GM21515 (cell line): Measurements from ENCODE around the gene CEP112.

ENCODE experiments used
- ATAC-seq: cut with Tn5 transposase; IDR thresholded peaks from one replicate; pipeline ENCODE4 v1.9.1; 2021; ENCODE audit not compliant: unreplicated experiment

The CEP112 gene

DNA sequence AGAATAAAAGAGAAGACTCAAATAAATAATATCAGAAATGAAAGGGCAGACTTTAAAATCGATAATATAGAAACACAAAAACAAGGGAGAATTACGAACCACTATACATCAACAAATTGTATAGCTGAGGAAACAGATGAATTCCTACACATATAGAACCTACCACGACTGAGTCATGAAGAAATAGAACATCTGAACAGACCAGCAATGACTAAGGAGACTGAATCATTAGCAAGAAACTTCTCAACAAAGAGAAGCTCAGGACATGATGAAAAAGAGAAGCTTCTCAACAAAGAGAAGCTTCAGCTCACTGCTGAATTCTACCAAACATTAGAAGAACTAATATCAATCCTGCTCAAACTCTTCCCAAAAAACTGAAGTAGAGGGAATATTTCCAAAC lies 255.9 kb downstream of the CEP112 start:
- no peak for ATAC-seq

DNA sequence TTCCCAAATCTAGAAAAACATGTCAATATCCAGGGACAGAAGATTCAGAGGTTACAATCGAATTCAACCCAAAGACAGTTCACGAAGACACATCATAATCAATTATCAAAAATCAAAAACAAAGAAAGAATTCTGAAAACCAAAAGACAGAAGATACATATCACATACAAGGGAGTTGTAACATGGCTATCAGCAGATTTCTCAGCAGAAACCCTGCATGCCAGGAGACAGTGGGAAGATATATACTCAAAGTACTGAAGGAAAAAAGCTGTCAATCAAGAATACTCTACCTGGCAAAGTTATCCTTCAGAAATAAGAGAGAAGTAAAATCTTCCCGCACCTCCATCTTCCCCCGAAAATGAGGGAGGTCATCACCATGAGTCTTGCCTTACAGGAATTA lies 258.6 kb downstream of the CEP112 start:
- ATAC-seq, result no peak

DNA sequence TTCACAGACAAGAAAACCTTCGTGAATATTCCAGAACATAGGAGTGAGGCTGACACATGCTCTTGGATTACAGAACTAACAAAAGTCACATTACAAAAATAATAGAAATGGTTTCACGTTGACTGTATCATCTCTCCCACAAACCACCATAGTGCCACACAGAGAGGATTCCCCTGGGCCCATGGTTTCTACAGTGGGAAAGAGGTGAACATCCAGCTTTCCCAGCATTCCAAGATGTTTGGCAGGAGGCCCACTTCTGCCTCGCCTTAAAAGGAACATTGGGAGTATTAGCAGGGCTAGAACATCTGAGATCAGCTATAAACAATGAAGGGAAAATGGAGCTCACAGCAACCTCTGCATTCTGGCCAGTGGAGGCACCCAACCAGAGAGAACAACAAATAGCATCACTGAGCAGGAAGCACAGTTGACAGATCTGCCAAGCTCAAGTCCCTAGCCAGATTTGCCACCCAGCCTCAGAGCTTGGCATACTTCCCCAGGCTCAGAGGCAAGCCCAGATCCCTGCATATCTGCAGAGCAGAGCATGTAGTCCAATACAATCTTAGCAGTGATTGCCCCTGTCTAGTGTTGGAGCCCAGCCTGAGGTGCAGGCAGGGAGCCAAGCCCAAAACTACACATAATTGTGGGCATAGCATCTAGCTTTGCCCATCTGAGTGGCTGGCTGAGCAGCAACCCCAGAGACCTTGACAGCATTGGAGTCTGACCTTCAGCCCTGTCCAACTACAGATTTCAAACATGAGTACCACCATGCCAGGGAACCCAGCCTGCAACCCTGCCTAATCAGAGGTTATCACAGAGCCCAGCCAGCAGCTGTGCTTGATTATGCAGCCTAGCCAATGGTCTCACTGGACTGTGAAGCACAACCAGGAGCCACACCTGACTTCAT lies 260.4 kb downstream of the CEP112 start:
- no peak for ATAC-seq

DNA sequence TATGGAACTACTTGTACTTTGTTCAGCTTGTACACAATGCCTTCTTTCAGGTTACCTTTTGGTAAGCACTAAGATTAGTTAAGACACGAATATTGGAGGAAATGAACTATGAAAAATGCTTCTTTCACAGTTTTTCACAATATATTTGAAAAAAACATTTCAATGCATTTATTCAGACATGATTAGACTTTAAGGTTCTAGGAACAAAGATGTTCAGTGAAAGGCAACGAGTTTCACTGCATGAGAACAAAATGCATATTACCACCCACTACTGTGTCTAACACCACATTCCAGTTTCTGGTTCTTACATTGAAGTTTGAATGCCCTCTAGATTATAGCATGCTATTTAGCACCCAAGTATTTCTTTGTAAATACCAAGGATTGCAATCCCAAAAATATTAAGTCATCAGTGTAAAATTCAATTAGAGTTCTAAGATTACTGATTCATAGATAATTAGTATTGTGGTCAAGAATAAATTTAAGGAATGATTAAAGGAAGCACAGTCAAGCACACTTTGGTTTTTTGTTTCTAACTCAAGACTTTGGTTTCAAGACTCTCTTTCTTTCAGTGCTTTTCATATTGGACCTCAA lies 261.7 kb downstream of the CEP112 start:
- no peak for ATAC-seq

DNA sequence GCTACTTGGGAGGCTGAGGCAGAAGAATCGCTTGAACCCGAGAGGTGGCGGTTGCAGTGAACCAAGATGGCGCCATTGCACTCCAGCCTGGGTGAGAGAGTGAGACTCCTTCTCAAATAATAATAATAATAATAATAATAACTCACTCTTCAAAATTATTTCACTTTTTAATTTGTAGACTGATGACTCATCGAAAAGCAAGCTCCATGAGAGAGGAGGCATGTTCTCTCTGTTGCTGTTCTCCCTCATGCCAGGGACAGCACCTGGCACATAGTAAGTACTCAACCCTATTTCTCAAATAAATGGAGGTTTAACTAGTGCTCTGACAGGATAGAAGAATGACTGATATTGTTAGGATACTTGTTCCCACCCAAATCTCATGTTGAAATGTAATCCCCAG lies 265.3 kb downstream of the CEP112 start:
- ATAC-seq, result no peak

DNA sequence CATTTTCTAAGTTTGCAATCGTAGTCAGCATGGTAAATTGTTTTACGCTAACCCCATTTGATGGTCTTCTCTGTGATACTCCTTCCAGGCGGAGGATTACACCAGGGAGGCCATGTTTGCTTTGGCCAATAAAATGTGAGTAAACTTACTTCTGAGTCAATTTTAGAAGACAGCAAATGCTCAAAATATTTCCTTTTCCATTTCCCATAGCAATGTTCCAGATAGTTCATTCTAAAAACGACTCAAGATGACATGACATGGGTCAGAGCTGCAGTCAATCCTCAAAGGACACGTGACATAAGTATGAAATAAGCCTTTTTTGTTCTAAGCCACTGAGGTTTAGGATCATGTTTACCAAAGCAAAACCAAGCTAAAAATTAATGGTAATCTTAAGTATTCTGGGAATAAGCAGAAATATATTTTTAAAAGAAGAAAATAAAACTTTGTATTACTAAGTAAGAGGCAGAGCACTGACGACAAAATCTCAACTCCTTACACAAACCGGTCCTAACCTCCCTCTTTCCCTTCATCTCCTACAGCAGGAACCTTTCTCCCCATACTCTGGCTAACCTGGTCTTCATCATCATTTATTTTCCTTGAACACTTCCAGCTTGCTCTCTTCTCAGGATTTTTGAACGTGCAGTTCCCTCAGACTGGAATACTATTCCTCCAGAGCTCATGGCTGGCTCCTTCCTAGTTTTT lies 266.2 kb downstream of the CEP112 start:
- ATAC-seq, result no peak

DNA sequence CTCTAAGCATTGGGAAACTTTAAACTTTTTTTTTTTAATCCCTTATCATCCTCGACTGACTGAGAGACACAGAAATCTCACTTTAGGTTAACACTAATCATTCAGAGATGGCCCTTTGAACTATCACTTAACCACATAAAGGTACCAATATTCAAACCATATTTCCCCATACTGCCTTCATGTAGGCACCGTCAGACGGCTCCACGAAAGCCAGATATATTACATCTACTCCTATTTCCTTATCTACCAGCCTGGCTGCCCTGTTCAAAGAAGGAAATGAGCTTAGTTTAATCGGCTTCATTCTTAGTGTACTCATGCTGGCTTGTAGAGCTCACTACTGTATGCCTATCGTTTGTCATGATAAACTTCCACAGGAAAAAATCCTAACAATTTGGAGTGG lies 270.9 kb downstream of the CEP112 start:
- no peak for ATAC-seq

DNA sequence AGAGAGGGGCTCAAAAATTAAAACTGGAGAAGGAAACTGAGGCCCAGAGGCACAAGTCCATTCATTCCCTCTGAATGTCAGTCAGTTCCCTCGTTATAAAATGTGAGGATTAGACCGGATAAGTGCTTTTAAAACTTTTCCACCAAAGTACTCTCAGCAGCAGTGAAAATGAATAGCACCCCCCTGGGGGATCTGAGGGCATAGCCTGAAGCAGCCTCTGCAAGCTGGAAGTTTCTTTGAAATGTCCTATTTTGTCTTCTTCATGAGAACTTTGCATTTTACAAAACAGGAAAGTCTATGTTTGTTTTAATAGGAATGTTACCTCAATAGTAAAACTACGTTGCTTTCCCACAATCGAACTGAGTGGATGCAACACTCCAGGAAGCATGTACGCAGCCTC lies 273.0 kb downstream of the CEP112 start:
- no peak for ATAC-seq

DNA sequence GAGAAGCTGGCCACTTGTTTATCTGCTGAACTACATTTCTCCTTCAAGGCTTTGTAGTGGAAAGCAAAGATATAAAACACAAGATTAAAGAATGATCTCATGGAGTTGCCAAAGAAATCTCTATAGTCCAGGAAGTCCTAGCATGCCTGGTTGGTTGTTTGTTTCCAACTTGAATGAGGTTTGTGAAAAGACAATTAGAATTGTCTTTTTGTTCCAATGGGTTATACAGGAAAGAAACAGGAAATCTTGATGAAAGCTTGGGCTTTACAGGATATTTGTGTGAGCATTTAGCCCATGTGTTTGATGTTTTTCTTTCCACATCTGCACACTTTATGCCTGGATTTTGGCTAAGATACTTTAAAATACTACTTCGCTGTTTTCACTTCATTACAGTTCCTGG lies 273.4 kb downstream of the CEP112 start:
- ATAC-seq, result no peak

DNA sequence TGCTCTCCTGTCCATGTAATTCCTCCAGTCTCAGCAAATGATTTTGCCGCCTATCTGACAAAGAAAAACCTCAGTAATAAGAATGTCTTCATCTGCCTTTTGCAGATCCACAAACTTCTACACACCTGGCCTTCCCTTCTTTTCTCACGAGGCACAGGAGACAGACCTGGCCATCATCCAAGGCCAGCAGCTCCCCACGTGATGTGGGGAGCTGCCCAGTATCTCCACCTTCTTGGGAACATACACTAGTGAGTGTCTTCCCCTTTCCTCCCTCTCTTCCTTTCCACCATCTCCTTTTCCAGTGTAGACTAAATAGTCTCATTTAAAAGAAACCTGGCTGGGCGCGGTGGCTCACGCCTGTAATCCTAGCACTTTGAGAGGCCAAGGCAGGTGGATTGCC lies 274.4 kb downstream of the CEP112 start:
- no peak for ATAC-seq

DNA sequence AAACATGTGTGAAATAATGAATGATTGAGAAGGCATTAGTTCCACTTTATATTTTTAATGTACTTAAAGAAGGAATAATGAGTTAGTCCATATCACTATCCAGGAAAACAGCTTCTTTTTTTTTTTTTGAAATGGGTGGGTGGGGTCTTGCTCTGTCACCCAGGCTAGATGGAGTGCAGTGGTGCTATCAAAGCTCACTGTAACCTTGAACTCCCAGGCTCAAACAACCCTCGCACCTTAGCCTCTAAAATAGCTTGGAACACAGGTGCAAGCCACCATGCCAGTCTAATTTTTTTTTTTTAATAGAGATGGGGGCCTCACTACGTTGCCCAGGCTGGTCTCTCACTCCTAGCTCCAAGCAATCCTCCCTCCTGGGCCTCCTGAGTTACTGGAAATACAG lies 275.5 kb downstream of the CEP112 start:
- no peak for ATAC-seq

DNA sequence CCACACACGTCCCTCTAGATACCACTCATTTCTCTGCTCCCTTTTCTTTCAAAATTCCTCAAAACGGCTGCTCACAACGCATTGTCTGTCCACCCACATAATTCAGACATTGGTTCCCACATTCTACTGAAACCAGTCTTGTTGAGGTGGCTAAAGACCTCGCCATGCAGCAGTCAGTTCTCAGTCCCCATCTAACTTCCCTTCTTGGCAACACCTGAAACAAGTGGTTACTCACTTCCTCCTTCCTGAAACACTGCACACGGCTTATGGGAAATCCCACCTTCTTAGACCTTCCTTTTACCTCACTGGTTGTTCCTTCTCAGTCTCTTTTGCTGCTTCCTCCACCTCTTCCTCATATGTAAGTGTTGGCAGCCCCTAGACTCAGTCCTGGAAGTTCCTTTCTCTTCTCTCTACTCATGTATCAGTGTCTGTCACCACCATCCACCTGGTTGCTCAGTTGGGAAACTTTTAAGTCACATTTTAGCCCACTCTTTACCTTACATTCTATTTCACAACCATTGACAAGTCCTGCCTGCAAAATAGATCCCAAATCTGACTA lies 277.1 kb downstream of the CEP112 start:
- ATAC-seq, result peak; percentile 98

DNA sequence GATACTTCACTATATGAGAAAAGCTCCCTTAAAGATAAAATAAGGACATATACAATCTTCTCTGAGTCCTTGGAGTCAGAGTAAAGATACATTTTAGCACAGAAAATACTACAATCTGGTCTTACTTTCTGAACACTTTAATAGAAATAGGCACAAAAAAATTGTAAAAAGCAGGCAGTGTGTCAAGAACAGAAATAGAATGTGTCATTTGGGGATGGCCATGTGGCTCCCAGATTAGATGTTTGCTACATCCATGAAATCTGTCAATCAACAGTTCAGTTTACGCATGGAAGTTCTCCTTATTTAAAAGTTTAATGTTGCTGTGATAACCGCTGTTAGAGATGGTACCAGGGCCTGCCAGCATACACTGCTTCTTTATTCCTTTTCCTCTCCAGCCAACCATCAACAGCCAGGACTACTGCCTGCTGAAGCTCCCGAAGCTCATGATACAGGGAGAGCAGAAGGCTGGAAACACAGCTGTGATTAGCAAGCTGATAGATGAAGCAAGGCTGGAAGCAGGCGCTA lies 278.5 kb downstream of the CEP112 start:
- no peak for ATAC-seq

DNA sequence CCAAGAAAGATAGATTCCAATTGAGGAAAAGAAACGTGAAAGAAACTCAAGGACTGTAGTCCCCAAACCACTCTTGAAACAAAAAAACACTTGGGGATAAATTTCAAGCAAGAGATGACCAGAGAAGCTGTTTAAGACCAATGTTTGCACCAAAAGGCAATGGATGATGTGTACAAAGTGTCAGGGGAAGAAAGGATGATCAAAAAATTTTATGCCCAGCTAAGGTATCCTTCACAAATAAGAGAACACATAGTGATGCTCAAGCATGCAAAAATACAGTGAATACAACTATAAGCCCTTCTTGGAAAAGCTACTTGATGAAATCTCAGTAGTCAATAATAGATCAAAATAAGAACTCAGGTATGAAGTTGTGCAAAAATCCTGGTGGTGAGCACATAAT lies 281.1 kb downstream of the CEP112 start:
- ATAC-seq, result no peak

DNA sequence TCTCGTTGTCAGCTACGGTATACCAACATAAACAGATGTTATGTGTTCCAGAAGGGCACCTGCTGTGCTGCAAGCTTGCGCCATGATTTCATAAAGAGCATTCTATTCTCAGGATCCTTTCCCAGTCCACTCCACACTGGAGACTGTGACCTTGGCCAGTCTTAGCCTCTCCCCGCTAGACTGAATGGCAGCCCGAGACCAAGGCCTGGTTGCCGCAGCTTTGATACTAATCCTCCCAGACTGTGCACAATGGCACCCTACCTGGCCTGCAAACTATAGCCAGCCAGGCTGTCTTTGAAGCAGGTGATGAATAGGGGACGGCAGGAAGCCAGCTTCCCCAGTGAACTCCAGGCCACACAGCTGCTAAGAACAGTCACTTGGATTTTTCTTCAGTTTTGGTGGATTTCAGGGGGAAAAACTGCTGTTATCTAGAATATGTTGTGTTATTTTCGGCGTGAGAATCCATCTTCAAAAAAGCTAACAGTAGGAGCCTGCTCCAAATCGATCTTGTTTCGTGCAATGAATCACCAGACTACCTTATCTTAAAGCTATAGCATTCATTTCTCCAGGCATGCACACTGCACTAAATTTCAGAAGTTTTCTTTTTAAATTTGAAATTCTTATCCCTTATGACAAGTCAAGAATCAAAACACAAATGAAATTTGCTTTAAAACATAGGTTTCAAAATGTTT lies 289.0 kb downstream of the CEP112 start:
- ATAC-seq, result no peak

DNA sequence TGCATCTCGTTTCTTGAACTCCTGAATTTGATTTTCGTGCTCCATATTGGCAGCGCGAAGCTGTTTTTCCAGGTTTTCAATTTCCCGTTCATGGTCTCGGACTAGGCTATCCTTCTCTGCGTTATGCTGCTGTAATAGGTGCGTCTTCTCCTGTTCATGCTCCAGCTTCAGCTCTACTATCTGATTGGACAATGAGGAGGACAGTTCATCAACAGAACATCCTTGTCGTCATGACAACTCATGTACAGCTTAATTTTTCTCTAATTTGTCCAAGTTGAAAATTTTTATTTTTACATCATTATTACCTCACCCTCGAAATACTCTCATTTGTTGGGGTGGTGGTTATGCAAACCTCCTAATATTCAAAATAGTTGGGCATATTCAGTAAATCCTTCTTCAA lies 289.8 kb downstream of the CEP112 start:
- ATAC-seq, result no peak

DNA sequence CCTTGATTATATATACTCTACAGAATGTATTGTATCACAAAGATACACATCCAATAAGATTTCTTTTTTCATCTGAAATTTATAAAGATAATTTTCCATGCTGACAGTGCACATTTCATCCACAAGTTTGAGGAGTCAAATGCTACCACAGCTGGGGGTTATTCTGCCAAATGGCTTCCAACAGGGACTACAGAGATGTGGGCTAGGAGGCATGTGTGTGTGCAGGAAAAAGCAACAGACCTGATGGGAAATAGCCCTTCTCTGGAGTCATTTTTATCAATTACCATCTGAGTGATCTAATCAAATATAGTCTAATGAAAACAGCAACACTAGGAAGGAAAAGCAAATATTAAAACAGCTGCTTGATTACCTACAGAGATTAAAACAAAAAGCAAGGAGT lies 290.5 kb downstream of the CEP112 start:
- ATAC-seq, result no peak

DNA sequence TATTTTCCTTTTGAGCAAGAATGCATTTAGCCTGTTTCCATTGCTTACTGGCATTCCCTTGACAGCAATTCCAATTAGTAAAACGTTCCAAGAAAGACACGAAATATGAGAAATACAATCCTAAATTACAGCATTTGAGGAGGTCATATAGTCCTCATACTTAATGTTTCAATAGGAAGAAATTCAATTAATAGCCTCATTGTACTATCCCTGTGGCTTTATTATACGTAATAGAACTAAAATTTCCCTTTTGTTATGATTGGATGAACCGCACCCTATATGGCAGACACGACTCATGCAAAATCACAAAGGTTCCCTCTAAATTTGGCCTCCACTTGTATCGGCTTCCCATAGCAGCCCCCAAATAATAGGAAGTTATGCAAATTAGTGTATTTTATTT lies 291.7 kb downstream of the CEP112 start:
- ATAC-seq, result no peak

DNA sequence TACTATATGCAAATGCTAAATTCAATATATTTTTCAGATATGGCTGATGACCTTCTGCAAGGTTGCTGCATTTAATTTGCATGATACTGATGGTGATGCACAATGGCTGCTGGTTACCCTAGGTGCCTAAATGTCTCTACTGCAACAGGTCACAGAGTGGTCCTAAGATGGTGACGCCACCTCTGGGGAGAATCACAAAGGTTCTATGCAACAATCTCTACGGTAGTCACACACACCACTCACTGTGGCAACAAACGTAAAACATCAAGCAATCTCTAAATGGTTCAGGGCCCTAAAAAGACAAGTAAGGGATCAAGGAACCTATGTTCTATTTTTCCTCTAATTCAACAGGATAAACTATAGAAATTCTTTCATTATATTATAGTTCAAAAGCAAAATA lies 293.3 kb downstream of the CEP112 start:
- ATAC-seq, result no peak

DNA sequence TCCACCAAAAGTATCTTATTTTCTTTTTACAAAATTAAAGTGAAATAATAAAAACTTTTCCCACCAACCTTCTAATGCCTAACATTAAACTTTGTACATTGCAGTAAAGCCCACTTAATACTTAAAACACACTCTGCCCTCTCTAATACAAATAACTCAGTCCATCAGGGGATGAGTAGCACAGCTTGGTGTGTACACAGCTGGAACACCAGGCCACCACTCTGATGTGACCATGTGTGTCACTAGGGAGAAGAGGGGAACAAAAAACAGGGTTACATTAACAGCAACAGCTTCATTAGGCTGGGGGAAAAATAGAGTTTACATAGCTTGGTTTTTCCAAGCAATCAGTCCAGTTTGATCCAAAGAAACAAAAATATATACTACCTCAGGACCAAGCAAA lies 295.0 kb downstream of the CEP112 start:
- ATAC-seq, result no peak

DNA sequence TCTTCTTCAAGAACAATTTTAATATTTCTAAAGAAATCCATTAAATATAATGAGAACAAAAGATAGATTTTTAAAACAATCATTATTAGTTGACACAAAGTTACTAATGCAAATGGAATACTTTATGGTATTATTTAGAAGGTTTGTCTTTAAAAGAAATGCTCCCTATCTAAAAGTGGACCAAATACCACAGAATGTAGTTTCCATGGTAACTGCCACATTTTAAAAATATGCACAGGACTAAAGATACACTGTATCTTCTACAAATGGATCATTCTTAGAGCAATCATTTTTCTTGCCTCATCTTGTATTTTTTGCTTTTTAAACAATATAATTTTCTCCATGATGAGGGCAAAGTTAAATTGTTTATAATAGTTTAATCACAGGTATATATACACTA lies 296.0 kb downstream of the CEP112 start:
- ATAC-seq, result no peak
